DND-41 (cell line): ENCODE measurements around the gene DGKI.

Source experiments
- ATAC-seq: fragments of 200-7000 bp; cut with Tn5 transposase; 3 replicates; pipeline ENCODE4 v1.9.1; 2021; ENCODE audit warnings: low read depth; ENCODE audit not compliant: insufficient read depth
- DNase-seq: peaks from one replicate; pipeline ENCODE4 v3.0.0-alpha.2; 2020
- H2AFZ ChIP-seq: 2 replicates; pipeline ENCODE4 v1.6.0; 2012; ENCODE audit warnings: low read depth, low read length
- H3K27ac ChIP-seq: 2 replicates; pipeline ENCODE4 v1.5.1; 2012; ENCODE audit warnings: low read length, inconsistent platforms
- H3K27me3 ChIP-seq: fragments of 200-600 bp; sonication (generic); 2 replicates; pipeline ENCODE4 v1.6.0; 2012; ENCODE audit warnings: low read length, mild to moderate bottlenecking, inconsistent platforms; ENCODE audit not compliant: insufficient read depth, poor library complexity
- H3K36me3 ChIP-seq: 2 replicates; pipeline ENCODE4 v1.5.1; 2012; ENCODE audit warnings: low read length, inconsistent platforms; ENCODE audit not compliant: insufficient read depth
- H3K4me1 ChIP-seq: 2 replicates; pipeline ENCODE4 v1.5.1; 2012; ENCODE audit warnings: mild to moderate bottlenecking, low read length; ENCODE audit not compliant: insufficient read depth
- H3K4me2 ChIP-seq: 2 replicates; pipeline ENCODE4 v1.6.0; 2012; ENCODE audit warnings: mild to moderate bottlenecking, moderate library complexity, low read length, inconsistent platforms; ENCODE audit not compliant: insufficient read depth
- H3K4me3 ChIP-seq, 2 experiments: fragments of 200-600 bp in 1 of 2; shearing (Covaris generic) in 1 of 2; 2 replicates each; pipeline ENCODE4 v1.5.1; 2012 to 2016; ENCODE audit warnings: inconsistent platforms in 2 of 2, low read length in 2 of 2, mild to moderate bottlenecking in 2 of 2, low read depth in 1 of 2, moderate library complexity in 1 of 2
- H3K79me2 ChIP-seq: 2 replicates; pipeline ENCODE4 v1.6.0; 2012; ENCODE audit warnings: low read length, inconsistent platforms; ENCODE audit not compliant: insufficient read depth
- H3K9ac ChIP-seq: 2 replicates; pipeline ENCODE4 v1.6.0; 2012; ENCODE audit warnings: low read depth, mild to moderate bottlenecking, inconsistent platforms, low read length, moderate library complexity
- H3K9me3 ChIP-seq: 2 replicates; pipeline ENCODE4 v1.5.1; 2012; ENCODE audit warnings: low read length, moderate library complexity, mild to moderate bottlenecking, inconsistent platforms; ENCODE audit not compliant: insufficient read depth, severe bottlenecking
- H4K20me1 ChIP-seq: 2 replicates; pipeline ENCODE4 v1.6.0; 2012; ENCODE audit warnings: low read length; ENCODE audit not compliant: insufficient read depth
- CTCF ChIP-seq: IDR thresholded peaks from 2 replicates; pipeline ENCODE4 v1.5.1; 2012; ENCODE audit warnings: borderline replicate concordance, low read length, moderate library complexity, mild to moderate bottlenecking; ENCODE audit not compliant: poor library complexity, severe bottlenecking; ENCODE audit errors: extremely low read depth
- EZH2 ChIP-seq: IDR thresholded peaks from 3 replicates; pipeline ENCODE4 v1.6.1; 2012; ENCODE audit warnings: borderline replicate concordance, low read depth, mild to moderate bottlenecking, moderate library complexity, low read length, inconsistent platforms; ENCODE audit not compliant: severe bottlenecking

The DGKI gene

GRCh38 chr7:137850571-137850970, 3.8 kb upstream of the DGKI start:
- TF ChIP-seq CTCF, result no peak
- no peak for TF ChIP-seq EZH2
- H3K4me1 ChIP-seq, result no peaks in the 10 kb centered on the region
- no peaks in the 10 kb centered on the region for H3K27me3 ChIP-seq
- DNase-seq (no peak), ATAC-seq (no peak)
- H3K36me3 ChIP-seq, result no peaks in the 10 kb centered on the region
- H3K79me2 ChIP-seq, result no peaks in the 10 kb centered on the region
- H3K4me3 ChIP-seq, result no peak overlapping the region
- no peaks in the 10 kb centered on the region for H3K9me3 ChIP-seq
- H3K4me2 ChIP-seq, result no peak overlapping the region
- no peak overlapping the region for H3K27ac ChIP-seq
- H2AFZ ChIP-seq, result no peak overlapping the region
- no peak overlapping the region for H3K9ac ChIP-seq
- no peaks in the 10 kb centered on the region for H4K20me1 ChIP-seq

- TF ChIP-seq EZH2, result no peak
- TF ChIP-seq CTCF, result no peak
- H3K36me3 ChIP-seq, result no peaks in the 10 kb centered on the region
- no peak overlapping the region for H3K9ac ChIP-seq
- no peaks in the 10 kb centered on the region for H4K20me1 ChIP-seq
- no peaks in the 10 kb centered on the region for H3K79me2 ChIP-seq
- no peaks in the 10 kb centered on the region for H3K27me3 ChIP-seq
- H3K27ac ChIP-seq, result no peak overlapping the region
- no peak overlapping the region for H2AFZ ChIP-seq
- H3K9me3 ChIP-seq, result no peaks in the 10 kb centered on the region
- no peak overlapping the region for H3K4me3 ChIP-seq
- no peak overlapping the region for H3K4me2 ChIP-seq
- ATAC-seq (no peak), DNase-seq (no peak)
- no peaks in the 10 kb centered on the region for H3K4me1 ChIP-seq
Measured at GRCh38 chr7:137848095-137848494, 1.3 kb upstream of the DGKI start.

GRCh38 chr7:137847568-137848050, 835 bp upstream of the DGKI start:
- Histone ChIP-seq H3K4me1 (no peaks in the 10 kb centered on the region), H3K4me2 (no peak overlapping the region), H3K36me3 (no peaks in the 10 kb centered on the region), H3K9me3 (no peaks in the 10 kb centered on the region), H3K27ac (no peak overlapping the region), H3K27me3 (no peaks in the 10 kb centered on the region), H4K20me1 (no peaks in the 10 kb centered on the region), H3K4me3 (no peak overlapping the region), H3K9ac (no peak overlapping the region), H2AFZ (no peak overlapping the region), H3K79me2 (no peaks in the 10 kb centered on the region)
- ATAC-seq (no peak), DNase-seq (no peak)
- TF ChIP-seq CTCF (no peak), EZH2 (no peak)

GRCh38 chr7:137846549-137846826, 286 bp downstream of the DGKI start:
- Histone ChIP-seq H3K27ac (no peak overlapping the region), H3K4me1 (no peaks in the 10 kb centered on the region), H3K9me3 (no peaks in the 10 kb centered on the region), H3K9ac (no peak overlapping the region), H2AFZ (no peak overlapping the region), H4K20me1 (no peaks in the 10 kb centered on the region), H3K79me2 (no peaks in the 10 kb centered on the region), H3K27me3 (no peaks in the 10 kb centered on the region), H3K4me2 (no peak overlapping the region), H3K36me3 (no peaks in the 10 kb centered on the region), H3K4me3 (no peak overlapping the region)
- DNase-seq, result no peak
- TF ChIP-seq EZH2, result no peak
- TF ChIP-seq CTCF, result no peak
- ATAC-seq, result no peak
